RWPE1 (cell line): ENCODE results near the gene H2AZ2.

ENCODE experiments used
- CTCF ChIA-PET: fragments of 350-600 bp; sonication (Branson Sonifier 250); formaldehyde crosslinking; extraction: SDS; loops from one replicate; lab custom pipeline; 2021; lab: Yijun Ruan, JAX
- POLR2A ChIA-PET: fragments of 400-600 bp; formaldehyde crosslinking; extraction: SDS; loops from one replicate; lab custom pipeline; 2020; ENCODE audit warnings: antibody characterized with exemption; ENCODE audit not compliant: low non-redundant PET; lab: Yijun Ruan, JAX
- DNase-seq: peaks from one replicate; pipeline ENCODE4 v3.0.0; 2012; ENCODE audit warnings: low spot score
- H3K27ac ChIP-seq: fragments of 450-650 bp; 2 replicates; pipeline ENCODE4 v1.5.1; 2017
- TF ChIP-seq, protein P1 (sequence below): fragments of 450-650 bp; conservative IDR thresholded peaks from 2 replicates; pipeline ENCODE4 v1.5.1; 2017; ENCODE audit warnings: low read depth, mild to moderate bottlenecking

H2AZ2 gene

DNA sequence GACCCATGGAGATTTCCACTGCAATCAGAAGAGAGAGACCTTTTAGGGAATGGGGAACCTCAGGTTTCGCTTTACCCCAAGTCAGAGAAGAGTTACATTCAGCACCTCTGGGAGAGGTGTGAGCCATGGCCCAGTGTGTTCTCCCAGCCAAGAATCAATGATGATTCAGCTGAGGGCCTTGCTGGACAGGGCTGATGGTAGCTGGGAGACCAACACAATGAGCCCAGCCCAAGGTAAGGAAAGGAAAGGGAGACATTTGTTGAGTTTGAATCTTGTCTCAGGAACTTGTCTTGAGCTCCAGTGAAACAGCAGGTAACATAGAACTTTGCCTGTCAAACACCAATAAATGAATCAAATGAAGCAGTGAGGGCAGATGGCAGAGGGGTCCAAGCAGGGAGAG, 65.4 kb downstream of the H2AZ2 start:
- CTCF ChIA-PET: no interaction called here
- TF ChIP-seq, protein P1, sequence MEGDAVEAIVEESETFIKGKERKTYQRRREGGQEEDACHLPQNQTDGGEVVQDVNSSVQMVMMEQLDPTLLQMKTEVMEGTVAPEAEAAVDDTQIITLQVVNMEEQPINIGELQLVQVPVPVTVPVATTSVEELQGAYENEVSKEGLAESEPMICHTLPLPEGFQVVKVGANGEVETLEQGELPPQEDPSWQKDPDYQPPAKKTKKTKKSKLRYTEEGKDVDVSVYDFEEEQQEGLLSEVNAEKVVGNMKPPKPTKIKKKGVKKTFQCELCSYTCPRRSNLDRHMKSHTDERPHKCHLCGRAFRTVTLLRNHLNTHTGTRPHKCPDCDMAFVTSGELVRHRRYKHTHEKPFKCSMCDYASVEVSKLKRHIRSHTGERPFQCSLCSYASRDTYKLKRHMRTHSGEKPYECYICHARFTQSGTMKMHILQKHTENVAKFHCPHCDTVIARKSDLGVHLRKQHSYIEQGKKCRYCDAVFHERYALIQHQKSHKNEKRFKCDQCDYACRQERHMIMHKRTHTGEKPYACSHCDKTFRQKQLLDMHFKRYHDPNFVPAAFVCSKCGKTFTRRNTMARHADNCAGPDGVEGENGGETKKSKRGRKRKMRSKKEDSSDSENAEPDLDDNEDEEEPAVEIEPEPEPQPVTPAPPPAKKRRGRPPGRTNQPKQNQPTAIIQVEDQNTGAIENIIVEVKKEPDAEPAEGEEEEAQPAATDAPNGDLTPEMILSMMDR: no peak

More for the DNA sequence above, 65.4 kb downstream of the H2AZ2 start:
- no peak for DNase-seq
- POLR2A ChIA-PET: interaction anchor here (0.7 kb wide), 1 partner anchor 318 kb away, joined by 3 read pairs; no protein-coding TSS in a partner anchor
- no peak overlapping the region for H3K27ac ChIP-seq
